NCI-H2196 treated with DMSO at 0.1 percent for 48 hours (cell line): ENCODE results near the gene PHYHD1.
"Not testable (repeated sequence)": the region's sequence is repeated elsewhere in the genome, so short reads cannot be mapped to it uniquely, and the experiment has no call there.

Experiments
- DNase-seq: peaks from one replicate; lab custom pipeline; 2025; ENCODE audit not compliant: unreplicated experiment; lab: John Stamatoyannopoulos, UW

PHYHD1 gene

GRCh38 chr9:128919402-128920089, 1.2 kb upstream of the PHYHD1 start:
- no peak for DNase-seq

- no peak for DNase-seq
These were observed 1.3 kb downstream of the PHYHD1 start for GRCh38 chr9:128921881-128922763.

- no peak for DNase-seq
These were observed 2.7 kb downstream of the PHYHD1 start for GRCh38 chr9:128923493-128923883.

- peak; percentile 45 for DNase-seq
These were observed 7.1 kb downstream of the PHYHD1 start for GRCh38 chr9:128927731-128928411.

GRCh38 chr9:128928624-128929023, 7.8 kb downstream of the PHYHD1 start:
- DNase-seq = no peak

- DNase-seq = no peak
These were observed 8.8 kb downstream of the PHYHD1 start for GRCh38 chr9:128929560-128929959.

- no peak for DNase-seq
These were observed 12.9 kb downstream of the PHYHD1 start for GRCh38 chr9:128933731-128934130.

- DNase-seq = no peak
These were observed 15.5 kb downstream of the PHYHD1 start for GRCh38 chr9:128936171-128936865.

GRCh38 chr9:128937310-128938165, 16.8 kb downstream of the PHYHD1 start:
- DNase-seq = no peak

GRCh38 chr9:128940271-128940921, 19.6 kb downstream of the PHYHD1 start:
- no peak for DNase-seq

GRCh38 chr9:128940946-128941755, 20.4 kb downstream of the PHYHD1 start:
- DNase-seq = no peak

- no peak for DNase-seq
These were observed 23.2 kb downstream of the PHYHD1 start for GRCh38 chr9:128943832-128944620.

GRCh38 chr9:128944966-128945365, 24.2 kb downstream of the PHYHD1 start:
- not testable (repeated sequence) for DNase-seq

GRCh38 chr9:128945798-128946501, 25.2 kb downstream of the PHYHD1 start:
- DNase-seq = no peak

GRCh38 chr9:128946571-128947276, 25.9 kb downstream of the PHYHD1 start:
- DNase-seq = no peak

- DNase-seq = no peak
These were observed 26.4 kb downstream of the PHYHD1 start for GRCh38 chr9:128947277-128947526.
